HG03196 (cell line): Measurements from ENCODE around the gene TAF4B.
"Not testable (repeated sequence)": the region's sequence is repeated elsewhere in the genome, so short reads cannot be mapped to it uniquely, and the experiment has no call there.

ENCODE experiments used
- ATAC-seq: cut with Tn5 transposase; IDR thresholded peaks from one replicate; pipeline ENCODE4 v1.9.1; 2021; ENCODE audit not compliant: unreplicated experiment

TAF4B gene

DNA sequence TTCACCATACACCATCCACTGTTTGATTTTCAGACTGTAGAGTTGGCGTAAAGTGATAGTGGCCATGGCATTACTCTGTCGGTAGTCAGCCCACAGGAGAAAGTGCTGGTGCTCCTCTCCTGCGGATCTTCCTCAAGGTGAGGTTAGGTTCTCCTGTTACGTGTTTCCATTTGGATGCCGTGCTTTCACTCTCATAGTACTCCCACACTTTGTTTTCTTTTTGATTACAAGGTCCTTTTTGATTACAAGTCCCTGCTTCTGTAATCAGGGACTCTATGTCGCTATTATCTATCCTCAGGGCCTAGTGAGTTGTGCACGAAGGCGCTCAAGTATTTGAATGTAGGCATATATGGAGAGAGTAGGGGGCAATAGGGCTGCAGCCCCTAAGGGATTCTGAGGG is 4.3 kb downstream of the TAF4B start:
- ATAC-seq, result no peak

DNA sequence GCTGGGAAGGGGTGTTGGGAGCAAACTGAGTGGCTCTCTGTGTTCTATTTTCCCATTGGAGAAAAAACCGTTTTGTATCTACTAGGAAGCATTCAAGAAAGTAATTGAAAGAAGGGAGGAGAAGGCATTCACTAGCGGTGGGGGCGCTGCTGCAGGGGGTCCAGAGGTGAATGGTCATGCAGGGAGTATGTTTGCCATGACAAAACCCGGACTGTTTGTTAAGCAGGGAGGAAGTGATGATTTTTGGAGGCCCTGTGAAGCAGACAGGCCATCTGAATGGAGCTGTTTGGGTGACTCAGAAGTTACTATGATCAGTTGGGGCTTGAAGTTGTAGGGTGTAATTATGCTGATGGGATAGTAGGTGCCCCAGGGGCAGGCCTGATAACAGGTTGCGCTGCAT is 7.0 kb downstream of the TAF4B start:
- ATAC-seq, result no peak

DNA sequence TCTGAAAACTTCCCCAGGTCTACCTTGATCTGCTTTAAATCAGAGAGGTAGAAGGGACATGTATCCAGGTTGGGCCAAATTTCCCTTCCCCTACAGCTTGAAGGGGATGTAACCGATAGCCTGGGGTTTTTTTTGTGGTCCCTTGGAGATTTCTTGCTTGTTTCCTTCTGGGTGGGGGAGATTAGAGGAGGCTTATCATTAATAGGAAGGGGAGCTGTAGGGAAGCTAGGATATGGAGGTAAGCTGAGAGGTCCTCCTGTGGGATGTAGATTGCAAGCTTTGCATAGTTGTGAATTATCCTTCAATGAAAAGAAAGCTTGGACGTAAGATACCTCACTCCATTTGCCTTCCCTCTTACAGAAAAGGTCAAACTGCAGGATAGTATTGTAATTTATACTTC is 11.1 kb downstream of the TAF4B start:
- not testable (repeated sequence) for ATAC-seq

DNA sequence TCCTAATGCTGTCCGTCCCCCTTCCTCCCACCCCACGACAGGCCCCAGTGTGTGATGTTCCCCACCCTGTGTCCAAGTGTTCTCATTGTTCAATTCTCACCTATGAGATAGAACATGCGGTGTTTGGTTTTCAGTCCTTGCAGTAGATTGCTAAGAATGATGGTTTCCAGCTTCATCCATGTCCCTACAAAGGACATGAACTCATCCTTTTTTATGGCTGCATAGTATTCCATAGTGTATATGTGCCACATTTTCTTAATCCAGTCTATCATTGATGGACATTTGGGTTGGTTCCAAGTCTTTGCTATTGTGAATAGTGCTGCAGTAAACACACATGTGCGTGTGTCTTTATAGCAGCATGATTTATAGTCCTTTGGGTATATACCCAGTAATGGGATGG is 12.5 kb downstream of the TAF4B start:
- ATAC-seq, result not testable (repeated sequence)

DNA sequence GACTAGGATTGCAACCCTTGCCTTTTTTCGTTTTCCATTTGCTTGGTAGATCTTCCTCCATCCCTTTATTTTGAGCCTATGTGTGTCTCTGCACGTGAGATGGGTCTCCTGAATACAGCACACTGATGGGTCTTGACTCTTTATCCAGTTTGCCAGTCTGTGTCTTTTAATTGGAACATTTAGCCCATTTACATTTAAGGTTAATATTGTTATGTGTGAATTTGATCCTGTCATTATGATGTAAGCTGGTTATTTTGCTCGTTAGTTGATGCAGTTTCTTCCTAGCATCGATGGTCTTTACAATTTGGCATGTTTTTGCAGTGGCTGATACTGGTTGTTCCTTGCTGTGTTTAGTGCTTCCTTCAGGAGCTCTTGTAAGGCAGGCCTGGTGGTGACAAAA is 16.1 kb downstream of the TAF4B start:
- not testable (repeated sequence) for ATAC-seq

DNA sequence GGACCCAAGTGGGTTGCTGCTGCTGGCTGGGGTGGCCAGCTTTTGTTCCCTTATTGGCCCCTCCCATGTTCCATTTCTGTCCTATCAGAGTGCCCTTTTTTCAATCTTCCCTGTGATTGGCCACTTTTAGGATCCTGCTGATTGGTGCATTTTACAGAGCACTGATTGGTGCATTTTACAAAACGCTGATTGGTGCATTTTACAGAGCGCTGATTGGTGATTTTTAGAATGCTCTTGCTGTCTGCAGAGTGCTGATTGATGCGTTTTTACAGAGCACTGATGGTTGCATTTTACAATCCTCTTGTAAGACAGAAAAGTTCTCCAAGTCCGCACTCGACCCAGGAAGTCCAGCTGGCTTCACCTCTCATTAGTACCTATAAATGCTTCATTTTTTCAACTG is 19.2 kb downstream of the TAF4B start:
- not testable (repeated sequence) for ATAC-seq

DNA sequence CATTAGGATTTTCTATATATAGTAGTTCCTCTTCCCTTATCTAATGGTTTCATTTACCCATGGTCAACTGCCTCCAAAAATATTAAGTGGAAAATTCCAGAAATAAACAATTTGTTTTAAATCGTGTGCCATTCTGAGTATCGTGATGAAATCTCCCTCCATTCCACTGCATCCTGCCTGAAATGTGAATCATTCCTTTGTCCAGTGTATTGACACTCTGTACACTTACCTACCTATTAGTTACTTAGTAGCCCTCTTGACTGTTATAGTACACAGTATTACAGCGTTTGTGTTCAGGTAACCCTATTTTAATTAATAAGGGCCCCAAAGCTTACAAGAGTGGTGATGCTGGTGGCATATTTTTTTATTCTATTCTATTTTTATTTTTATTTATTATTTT is 26.2 kb downstream of the TAF4B start:
- ATAC-seq, result no peak

DNA sequence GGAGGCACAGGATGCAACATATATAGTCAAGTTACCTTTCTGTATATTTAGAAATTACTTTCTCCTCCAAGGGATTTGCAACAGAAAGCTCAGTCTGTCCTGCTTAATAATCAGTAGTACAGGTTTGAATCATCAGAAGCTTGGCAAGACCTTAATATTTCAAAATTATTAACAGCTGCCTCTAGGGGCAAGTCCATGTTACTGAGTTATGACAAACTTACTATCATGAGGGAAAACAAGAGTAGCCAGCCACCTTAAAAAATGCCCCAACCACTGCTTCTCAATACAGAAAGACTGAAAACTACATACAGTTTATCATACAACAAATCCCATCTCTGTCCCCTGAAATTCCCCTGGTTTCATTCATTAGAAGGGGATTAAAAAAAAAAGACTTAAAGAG is 28.6 kb downstream of the TAF4B start:
- ATAC-seq, result not testable (repeated sequence)

DNA sequence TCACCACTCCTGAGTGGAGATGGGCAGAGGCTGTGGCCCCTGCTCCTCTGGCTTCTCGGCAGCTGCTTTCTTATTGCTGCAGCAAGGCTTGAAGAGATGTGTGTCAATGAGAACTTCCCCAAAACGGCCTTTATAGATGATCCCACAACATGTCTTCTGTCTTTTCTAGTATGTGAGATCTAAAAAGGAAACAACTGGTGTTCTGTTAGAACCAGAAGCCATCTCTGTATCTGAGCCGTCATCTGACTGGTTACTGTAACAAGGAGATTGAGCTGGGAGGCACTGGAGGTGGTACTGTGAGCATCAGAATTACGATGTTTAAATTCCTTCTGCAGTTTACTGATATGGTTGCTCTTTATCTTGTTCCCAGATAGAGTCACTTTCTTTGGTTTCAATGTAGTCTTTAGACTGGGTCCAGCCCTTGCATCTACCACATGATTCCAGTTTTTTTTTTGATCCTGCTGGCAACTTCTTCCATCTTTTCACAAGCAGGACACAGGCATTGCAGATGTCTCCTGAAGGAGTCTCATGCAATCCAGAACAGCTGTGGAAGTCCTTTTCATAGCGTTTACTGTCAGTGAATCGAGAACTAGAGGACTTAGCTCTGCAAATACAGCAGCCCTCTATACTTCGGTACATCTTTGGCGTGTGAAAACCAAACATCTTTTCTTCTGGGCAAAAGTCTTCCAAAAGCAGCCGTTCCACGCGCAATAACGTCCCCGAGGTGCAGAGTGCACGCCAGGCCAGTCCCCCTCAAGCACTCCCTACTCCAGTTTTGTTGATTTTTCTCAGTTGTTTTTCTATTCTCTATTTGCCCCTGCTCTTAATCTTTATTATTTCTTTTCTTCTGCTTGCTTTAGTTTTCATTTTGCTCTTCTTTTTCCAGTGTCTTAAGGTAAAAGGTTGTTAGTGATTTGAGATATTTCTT is 29.7 kb downstream of the TAF4B start:
- ATAC-seq, result no peak

DNA sequence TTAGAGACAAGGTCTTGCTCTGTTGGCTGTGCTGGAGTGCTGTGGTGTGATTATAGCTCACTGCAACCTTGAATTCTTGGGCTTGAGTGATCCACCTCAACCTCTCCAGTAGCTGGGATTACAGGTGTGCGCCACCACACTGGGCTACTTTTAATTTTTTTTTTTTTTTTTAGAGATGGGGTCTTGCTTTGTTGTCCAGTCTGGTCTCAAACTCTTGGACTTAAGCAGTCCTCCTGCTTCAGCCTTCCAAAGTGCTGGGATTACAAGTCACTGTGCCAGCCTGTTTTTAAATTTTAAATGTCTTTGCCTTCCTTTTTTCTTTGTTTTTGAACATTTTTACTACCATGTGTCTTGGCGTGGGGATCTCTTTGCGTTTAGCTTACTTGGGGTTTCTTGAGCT is 32.5 kb downstream of the TAF4B start:
- ATAC-seq, result no peak

DNA sequence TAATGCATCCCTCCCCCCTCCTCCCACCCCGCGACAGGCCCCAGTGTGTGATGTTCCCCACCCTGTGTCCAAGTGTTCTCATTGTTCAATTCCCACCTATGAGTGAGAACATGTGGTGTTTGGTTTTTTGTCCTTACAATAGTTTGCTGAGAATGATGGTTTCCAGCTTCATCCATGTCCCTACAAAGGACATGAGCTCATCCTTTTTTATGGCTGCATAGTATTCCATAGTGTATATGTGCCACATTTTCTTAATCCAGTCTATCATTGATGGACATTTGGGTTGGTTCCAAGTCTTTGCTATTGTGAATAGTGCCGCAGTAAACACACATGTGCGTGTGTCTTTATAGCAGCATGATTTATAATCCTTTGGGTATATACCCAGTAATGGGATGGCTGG is 33.2 kb downstream of the TAF4B start:
- ATAC-seq, result not testable (repeated sequence)

DNA sequence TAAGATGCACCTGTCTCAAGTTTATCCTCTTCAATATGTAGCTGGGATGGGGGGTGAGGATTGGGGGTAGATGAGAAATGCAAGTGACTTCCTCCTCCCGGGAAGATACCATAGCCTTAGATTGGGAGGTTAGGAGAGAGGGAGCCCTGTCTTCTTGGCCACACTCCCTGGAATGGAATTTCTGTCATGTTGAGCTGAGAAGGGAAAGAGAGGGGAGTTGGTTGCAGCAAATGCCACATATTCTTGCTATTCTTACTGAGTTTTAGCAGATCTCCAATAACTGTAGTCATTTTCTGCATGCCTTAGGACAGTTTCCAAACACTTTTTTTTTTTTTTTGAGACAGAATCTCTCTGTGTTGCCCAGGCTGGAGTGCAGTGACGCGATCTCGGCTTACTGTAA is 35.9 kb downstream of the TAF4B start:
- no peak for ATAC-seq

DNA sequence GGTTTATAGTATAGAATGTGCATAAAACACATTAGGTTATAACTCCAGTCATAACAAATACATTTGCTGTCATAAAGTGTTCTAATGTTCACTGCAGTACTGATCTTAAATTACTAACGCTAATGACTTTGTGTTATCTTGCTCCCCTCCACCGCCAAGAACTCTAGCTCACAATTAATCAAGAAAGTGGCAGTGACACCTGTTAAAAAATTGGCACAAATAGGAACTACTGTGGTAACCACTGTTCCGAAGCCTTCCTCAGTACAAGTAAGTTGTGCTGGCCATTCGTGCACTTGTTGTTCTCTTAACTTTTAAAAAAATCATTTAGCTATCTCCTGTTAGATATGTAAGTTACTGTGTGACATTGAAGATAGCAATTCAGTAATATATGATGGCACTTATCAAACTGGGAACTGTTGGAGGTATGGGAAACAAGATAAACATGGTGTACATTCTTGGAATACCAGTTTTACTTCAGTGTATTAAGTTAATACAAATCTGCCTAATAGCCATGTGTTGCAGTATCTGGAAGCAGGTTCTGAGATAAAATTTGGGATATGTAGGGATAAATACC is 41.2 kb downstream of the TAF4B start:
- no peak for ATAC-seq

DNA sequence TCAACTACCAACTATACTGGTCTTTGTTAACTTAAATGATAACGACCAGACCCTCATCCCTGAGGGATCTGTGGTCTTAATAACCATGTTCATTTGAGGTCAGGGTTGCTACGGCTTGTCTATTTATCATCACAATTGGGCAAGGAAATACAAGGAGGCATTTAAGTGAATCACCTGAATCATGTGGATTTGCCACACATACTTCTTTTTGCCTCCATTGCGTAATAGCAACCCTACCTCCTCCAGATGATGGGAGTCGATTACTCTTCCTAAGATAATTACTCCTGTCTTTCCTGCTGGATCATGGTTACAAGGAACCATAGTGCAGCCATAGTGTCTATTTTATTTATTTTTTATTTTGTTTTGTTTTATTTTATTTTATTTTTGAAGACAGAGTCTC is 42.2 kb downstream of the TAF4B start:
- no peak for ATAC-seq

DNA sequence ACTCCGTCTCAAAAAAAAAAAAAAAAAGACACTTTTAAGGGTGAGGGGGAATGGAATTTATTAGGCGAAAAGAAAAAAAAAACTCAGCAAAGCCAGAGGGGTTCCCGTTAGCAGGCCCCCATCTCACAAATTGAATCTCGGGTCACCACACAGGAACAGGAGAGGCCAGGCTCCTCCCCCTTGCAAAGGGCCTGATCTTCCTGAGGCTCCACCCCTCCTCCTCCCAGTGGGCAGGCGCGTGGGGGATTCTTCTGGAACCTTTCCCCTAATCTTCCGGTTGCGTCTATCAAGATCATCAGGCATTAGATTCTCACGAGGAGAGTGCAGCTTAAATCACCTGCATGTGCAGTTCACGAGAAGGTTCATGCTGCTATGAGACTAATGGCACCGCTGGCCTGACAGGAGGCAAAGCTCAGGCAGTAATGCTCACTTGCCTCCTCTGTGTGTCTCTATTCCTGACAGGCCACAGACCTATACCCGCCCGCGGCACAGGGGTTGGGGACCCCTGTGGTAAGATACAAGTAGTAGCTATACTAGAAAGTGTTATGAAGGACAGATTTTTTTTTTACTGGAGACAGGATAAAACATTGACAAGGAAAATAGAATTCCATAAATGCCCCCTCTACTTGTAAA is 45.8 kb downstream of the TAF4B start:
- ATAC-seq, result no peak

DNA sequence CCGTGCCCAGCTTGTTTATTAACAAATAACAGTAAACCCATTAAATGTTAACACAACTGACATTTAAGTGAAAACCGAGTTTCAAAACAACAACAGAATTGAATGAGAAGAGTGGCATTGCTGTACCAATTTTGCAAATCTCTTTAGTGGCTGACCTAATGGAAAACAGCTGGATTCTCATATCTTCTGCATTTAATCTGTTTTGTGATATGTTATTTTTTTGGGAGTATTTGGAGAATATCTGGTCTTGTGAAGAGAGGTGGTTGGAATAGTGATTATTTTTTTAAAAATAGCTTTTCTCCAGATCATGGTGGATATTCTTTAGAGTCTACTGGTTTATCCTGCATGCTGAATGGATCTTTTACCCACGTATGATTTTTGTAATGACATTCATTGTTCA is 51.1 kb downstream of the TAF4B start:
- ATAC-seq, result no peak

DNA sequence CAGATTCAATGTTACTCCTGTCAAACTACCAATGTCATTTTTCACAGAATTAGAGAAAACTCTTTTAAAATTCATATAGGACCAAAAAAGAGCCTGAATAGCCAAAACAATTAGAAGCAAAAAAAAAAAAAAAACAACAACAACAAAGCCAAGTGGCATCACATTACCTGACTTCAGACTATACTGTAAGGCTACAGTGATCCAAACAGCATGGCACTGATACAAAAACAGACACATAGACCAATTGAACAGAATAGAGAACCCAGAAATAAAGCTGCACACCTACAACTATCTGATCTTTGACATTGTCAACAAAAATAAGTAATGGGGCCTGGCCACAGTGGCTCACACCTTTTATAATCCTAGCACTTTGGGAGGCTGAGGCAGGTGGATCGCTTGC is 53.2 kb downstream of the TAF4B start:
- ATAC-seq, result no peak

DNA sequence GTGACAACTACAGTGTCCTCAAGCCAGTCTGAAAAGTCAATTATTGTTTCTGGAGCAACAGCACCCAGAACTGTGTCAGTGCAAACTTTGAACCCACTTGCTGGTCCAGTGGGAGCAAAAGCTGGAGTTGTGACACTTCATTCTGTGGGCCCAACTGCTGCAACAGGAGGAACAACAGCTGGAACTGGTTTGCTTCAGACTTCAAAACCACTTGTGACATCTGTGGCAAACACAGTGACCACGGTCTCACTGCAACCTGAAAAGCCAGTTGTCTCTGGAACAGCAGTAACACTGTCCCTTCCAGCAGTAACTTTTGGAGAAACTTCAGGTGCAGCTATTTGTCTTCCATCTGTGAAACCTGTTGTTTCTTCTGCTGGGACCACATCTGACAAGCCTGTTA is 59.8 kb downstream of the TAF4B start:
- ATAC-seq, result no peak

DNA sequence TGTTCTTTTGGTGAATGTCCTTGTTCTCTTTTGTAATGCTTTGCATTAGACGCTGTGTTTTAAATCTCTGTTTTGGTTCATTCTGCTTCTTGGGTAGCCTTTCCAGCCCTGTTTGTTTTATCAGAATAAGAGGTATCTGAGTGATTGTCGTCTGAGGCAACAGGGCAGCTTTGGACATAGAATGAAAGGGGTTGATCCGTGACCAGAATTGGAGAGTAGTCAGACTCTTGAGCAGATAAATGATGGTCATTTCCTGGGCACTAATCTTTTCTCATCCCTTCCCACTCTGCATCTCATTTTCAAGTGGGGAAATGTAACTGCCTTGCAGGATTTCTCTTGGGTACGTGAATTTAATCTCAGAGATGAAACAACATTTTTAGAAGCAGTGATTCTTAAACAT is 61.4 kb downstream of the TAF4B start:
- no peak for ATAC-seq

DNA sequence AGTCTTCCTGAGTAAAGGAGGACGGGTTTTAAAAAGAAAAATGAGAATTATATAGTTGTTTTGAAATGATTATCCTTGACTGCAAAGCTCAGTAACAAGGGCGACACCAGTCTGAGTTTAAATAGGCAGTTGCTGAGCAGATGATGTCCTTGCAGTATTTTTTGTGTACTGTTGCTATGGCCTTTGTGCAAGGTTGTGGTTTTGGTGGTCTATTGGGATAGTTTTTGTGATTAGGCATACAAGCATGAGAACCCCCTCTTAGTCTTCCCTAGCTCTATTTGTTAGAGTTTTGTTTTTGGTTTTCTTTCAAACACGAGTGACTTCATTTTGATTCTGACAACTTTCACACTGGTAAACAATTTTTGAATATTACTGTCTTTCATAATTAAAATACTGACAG is 64.1 kb downstream of the TAF4B start:
- no peak for ATAC-seq

DNA sequence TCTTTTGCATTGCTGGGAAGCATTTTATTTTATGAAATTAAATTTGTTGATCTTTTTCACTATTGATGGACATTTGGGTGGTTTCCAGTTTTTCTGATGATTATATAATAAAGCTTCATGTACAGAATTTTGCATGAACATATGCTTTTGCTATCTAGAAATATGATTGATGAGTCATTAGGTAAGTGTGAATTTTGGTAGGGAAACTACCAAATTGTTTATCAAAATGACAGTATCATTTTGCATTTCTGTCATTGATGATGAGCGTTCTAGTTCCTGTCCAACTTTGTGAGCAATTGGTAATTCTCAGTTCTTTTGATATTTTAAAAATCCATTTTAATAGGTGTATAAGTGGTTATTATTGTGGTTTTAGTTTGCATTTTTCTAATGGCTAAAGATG is 67.7 kb downstream of the TAF4B start:
- ATAC-seq, result no peak

DNA sequence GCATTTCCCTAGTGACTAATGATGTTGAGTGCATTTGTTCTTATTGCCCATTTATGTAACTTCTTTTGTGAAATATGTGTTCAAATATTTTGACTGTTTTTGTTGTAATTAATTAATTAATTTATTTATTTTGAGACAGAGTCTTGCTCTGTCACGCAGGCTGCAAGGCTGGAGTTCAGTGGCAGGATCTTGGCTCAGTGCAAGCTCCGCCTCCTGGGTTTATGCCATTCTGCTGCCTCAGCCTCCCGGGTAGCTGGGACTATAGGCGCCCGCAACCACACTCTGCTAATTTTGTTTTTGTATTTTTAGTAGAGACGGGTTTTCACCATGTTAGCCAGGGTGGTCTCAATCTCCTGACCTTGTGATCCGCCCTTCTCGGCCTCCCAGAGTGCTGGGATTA is 71.9 kb downstream of the TAF4B start:
- ATAC-seq, result no peak
